CD4-positive, alpha-beta T cell treated with Interleukin-1 beta for 1 hour (primary cell): ENCODE results near the gene SSRP1.

Experiments used
- DNase-seq, 2 donors: peaks; one replicate each; pipeline ENCODE4 v3.0.0-alpha.2; 2020 to 2022

SSRP1 gene

DNA sequence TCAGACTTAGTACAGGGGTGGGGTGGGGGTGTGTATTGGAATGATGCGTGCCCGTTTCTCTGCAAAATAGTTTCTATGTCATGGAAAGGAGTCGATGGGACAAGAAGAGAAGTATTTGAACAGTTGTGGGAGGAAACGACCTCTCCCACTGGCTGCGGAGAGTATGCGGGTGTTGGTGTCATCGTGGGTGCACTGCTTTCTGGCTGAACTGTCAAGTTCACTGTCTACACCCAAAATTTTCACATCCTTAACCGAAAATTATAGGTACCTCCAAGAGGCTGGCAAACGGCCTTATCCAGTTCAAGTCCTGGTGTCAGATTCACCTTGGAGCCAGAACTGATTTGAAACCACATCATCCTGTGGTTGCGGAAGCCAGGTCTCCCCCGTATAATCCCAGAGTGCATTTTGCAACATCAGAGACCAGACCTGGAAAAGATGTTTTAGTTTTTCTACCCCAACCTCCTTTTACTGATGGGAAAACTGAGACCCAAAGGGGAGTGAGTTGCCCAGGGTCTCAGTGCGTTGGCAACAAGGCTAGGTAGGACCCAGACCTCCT is 497 bp upstream of the SSRP1 start:
- no peak for DNase-seq

DNA sequence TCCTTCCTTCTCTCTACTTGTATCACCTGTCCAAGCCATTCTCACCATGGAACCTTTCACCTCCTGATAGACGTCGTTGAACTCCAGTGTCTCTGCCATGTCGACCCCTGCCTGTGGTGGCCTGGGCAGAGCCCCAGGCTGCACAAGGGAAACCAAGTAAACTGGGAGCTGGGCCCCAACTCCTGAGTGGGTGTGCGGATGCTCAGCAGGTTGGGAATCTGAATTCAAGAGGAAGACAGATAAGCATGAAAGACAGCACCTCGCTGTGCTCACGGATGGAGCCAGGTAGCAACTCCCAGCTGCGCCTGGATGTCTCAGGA is 709 bp downstream of the SSRP1 start:
- DNase-seq = no peak

DNA sequence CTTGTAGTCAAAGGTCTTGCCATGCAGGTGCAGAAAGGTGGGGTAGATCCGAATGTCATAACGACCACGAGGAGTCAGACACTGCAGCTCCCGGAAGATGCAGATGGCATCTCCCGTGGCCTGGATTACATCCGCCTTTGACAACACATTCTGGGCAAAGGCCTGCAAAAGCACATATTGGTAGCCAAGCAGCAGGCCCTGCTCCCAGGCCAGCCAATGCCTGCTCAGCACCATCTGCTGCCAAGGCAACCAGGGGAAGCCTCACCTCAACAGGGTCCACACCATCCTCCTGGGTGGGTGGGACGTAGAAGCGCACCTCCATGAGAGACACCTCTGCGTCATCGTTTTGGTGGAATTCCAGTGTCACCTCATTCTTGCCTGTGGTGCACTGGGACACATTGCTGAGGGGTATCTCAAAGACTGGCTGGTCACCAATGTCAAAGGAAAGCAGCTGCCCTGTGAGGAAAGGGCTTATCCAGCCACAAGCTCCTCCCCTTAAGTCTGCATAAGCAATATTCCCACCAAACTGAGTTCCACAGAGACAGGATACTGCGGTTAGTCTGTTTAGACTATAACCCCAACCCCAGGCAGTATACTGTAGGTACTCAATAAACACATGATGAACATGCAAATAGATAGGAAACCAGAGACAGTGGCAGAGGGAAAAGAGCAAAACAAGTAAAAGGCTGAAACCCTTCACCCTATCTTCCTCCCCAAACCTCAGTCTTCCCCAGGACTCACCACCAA is 2.8 kb downstream of the SSRP1 start:
- no peak for DNase-seq

DNA sequence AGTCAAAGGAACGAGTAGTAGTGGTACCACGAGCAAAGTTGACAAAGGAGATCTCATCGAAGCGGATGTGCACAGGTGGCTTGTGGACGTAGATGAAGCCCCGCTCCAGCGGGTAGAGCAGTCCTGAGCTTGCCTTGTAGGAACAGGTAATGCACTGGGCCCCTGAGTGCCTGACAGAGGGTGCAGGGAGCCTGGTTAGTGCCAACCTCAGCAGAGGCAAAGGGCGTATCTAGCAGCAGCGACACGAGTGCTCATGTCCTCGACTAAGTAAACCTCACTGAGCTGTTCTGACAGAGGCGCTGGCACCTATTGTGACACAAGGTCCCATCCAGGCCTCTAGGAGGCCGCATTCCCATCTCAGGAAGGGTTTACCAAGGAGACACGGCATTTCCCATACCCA is 4.0 kb downstream of the SSRP1 start:
- no peak for DNase-seq

DNA sequence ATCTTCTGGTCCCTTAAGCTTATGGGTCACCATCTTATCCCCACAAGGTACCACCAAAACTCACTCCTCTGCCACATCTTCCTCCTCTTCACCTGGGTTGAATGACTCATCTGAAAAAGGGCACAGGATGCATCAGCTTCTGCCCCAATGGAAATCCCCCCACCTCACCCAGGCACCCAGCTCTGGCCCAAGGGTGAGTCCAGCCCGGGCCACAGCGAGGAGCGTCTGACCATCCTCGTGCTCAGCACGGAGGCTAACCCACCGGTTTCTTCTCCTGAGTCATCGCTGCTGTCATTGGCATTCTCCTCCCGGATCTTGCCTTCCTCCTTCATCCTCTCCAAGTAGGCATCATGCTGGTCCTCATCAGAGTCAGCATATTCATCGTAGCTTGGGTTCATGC is 5.7 kb downstream of the SSRP1 start:
- DNase-seq = no peak

DNA sequence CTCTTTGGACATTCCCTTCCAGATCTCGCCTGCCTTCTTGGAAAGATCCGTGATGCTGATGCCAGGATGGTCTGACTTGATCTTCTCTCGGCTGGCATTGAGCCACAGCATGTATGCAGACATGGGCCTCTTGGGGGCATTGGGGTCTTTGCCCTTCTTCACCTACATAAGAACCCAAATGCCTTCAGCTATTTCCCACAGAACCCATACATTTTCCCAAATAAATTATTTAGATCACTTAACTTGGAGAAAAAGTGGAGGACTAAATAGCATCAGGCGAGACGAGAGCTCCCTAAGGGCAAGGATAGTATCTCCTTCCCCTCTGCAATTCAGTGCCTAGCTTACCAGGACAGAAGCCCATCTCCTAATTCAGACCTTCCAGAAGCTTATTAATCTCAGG is 8.0 kb downstream of the SSRP1 start:
- no peak for DNase-seq

DNA sequence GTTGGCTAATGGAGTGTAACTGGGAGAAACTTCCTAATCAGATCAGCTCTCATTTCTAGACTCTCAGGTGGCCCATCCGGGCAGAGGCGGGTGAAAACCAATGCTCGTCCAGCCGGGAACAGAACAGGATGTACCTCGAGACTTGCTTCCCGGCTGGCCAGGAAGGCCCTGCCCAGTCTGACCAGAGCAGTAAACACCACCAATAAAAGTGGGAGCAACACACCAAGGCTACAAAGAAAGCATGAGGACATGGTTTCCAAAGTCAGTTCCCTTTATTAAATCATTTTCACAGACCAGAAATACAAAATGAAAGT is 10.0 kb downstream of the SSRP1 start:
- DNase-seq = no peak

DNA sequence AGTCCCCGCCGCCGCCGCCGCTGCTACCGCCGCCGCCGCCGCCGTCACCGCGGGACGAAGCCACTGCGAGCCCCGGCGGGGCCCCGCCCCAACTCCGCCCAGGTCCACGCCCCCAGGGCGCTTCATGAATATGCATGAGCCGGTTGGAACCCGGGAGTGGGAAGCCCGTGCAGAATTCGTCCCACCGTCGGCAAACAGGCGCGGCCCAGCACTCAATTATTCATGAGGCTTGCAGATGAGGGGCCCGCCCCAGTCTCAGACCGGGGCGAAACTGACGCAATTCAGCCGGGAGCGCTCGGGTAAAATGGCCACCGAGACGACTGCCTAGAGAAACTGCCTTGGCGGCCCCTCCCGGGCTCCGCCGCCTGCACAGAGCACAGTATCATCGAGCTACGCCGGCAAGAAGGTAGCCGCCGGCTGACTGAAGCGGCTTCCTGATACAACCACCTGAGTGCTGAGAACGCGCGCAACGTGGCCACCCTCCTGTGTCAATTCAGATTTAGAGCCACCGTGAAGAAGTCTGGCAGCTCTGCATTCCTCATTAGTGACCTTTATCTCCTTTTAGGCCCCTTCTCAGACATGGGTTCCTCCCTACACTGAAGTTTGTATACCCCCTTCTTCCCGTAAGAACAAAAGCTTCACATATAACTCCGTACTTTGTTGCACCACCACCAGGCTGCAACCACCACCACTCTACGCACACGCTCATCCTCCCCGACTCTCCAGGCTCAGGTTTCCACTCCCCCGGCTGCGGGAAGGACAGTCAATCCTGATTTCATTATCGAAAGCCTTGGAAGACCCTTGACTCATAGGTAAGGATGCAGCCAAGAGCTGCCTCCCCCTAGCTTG is 10.6 kb downstream of the SSRP1 start, which contains the start of gene TNKS1BP1:
TSS of gene TNKS1BP1 (minus strand) at position 67 of the 849 bp plus-strand sequence. CDS start 3,067 bp downstream, outside the sequence.
- peak; percentile 92 for DNase-seq

DNA sequence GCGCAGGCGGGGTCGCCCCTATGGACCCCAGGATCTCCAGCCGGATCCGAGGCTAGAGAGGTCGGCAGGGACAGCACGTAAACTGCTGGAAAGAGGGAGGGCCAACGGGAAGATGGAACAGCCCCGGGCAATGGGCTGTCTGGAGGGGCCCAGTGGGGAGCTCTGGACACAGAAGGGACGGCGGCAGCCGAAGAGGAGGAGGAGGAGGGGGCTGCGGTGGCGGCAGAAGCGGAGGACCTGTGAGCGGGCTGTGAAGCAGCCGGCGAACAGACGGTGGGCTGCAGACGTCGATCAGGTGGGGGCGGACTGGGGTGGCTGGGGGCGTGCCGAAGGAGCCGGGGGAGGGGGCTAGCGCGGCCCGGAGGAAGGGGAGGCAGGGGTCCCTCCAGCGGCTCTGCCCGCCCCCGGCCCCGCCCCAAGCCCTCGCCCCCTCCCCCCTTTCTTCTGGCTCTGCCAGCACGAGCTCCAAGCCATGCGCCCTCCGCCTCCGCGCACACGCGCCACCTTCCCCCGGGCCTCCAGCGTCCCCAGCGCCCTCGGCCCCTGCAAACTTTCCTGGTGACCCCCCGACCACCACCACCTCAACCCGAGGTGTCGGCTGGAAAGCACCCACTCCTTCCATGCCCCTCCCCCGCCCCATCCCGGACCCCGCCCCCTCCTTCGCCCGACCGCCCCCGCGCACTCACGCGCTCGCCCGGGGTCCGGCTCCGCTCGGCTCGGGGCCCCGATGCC is 11.4 kb downstream of the SSRP1 start:
- DNase-seq = no peak

DNA sequence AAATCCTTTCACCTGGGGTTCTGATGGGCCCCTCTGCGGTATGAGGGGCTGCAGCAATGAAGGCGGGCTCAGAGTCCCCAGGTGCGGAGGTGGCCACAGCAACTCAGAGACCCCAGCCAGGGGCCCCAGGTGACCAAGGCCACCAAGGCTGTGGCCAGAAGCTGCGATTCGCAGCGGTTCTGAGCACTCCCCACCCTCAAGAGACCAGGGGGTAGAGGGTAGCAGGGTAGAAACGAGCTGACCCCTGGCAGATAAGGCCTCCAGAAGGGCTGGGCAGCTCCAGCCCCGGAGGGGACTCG is 11.9 kb downstream of the SSRP1 start:
- DNase-seq = no peak

DNA sequence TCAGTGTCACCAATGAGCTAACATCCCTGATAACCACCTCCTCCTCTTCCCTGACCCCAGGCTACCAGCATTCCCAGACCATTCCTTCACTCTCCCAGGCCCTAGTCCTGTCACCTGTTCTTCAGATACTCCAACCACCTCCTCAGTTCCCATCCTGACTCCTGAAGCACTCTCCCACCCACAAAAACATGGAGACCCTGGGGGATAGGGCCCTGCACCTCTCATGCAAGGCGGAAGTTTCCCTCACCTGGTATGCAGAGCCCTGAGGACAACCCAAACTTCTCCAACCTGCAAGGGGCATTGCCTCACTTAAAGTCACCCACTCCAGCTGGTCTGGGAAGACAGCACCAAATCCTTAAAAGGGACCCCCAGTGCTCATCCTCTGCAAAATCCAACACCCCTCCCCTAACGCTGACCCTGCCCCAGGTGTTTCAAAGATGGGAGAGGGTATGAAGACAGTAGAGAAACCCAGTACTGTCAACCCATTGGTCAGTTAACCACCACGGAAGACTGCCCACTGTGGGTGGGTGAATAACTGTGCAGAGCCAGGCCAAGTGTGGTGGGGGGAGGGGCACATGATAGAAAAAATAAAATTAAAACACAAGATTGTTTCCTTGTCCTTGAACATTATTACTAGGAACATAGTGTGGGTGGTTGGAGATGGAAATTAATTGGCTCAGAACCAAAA is 12.4 kb downstream of the SSRP1 start:
- no peak for DNase-seq

DNA sequence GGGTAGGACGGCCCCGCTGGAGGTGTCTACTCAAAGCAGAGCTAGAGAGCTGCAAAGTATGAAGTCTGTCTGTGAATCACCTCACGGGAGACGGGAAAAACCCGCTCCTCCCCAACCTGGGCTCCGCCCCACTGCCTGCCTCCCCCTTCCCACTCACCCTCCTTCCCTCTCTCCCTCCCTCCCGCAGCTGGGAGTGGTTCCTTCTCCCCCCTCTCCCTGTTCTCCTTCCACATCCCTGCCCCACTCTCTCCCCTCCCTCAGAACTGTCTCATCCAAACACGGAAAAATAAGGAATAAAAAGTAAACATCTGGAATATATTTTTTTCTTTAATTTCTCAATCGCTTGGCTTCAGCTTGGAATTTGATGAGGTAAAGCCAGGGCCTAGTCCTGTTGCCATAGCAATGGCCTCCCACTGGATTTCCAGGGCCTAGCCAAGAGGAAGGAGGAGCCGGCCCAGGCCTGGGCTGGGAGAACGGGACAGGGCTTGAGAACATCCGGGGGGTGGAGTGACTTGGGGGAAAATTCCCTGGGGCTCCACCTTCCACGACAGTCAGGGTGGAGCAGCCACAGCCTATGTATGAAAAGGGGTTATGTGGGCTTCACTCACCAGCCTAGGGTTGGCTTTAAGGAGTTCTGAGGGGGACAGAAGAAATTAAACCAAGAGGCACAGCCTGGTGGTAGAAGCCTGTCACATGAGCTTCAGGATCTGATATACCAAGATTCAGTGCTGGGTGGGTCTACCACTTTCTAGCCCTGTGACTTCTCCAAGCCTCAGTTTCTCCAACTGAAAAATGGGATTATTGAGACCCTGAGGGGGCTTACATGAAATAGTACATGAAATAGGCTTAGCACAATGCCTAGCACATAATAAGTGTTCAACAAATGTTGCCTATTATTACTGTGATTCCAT is 13.2 kb downstream of the SSRP1 start:
- no peak for DNase-seq

DNA sequence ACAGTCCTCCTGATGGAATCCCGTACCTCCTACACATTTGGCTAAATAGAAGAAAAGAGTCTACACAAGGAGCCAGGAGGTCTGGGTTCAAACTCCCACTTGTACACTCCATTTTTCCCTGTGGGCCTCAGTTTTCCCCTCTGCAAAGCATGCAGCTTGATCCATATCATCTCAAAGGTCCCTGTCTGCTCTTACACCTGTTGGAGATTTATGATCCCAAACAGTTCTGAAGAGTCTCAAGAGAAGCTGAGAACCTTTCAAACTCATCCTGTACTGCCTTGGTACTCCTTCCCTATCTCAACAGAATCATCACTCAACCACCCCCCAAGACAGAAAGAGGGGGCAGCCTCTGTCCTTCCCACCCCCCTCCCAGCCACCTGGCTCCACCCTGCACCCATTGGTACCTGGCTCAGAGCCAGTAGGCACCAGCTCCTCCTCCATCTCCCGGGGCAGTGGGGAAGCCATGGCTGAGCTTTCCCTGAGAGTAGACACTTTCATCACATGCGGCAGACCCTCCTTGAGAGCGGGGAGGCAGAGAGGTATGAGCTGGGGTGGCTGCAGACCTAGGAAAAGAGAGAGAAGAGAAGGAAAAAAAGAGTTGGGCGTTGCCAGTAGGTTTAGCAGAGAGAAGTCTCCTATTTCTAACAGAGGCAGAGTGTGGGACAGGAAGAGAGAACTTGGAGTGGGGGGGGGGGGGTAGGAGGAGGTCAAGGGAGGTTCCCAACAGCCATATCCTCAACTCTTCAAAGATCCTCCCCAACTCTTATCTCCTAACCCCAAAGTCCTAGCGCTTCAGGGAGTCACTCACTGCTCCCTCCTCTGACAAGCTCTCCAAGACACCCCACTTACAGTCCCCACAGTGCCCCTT is 14.1 kb downstream of the SSRP1 start:
- DNase-seq = no peak

DNA sequence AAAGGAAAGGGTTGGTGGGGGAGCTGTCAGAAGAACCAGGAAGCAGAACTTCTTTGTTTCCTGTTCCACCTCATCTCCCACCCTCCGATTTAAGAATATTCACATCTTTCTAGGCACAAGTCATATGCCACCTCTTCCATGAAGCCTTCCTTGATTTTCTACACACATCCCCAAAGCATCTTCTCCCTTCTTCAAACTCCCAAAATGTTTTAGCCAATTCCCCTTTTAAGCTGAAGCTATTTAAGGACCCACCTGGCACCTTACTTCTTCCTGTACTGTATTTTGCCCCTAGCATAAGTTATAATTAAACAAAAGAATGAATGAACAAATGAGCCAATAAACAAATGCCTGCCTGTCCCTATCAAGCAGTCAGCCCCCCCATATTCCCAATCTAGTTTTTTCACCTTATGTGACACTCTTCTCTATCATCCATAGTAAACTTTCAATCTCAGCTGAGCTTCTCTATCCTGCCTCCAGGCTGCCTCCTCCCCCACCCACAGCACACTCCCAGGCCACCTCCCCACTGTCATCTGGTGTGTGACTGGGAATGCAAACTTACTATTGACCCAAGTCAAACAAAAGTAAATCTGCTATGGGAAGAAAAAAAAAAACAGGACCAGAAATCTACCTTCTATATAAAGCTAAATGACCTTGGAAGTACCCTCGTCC is 14.8 kb downstream of the SSRP1 start:
- no peak for DNase-seq

DNA sequence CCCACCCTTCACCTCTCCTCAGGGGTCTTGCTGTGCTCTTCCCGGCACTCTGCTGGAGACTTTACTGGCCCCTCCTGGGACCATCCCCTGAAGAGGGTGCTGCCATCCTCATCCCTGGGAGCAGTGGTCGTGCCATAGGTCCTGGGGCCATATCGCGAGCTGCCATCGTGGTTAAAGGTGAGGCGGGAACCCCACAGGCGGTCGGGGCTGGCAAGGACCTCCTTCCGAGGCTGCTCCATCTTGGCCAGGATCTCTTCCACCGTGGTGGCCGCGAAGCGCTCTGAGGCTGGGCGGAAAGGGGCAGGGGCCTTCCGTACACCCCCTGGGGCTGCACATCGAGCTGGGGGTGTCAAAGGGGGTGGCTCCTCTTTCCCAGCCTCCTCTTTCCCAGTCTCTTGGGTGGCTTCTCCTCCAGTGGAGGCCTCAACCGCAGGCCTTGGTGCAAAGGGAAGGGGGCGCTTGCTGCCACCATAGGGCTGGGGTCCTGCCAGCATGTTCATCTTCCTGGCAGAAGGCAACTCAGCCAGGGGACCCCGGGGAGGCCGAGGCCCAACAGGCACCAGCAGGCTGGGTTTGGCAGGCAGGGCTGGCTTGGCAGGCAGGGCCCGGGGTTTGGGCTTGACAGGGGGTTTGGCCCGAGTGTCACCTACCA is 15.5 kb downstream of the SSRP1 start:
- DNase-seq = no peak

DNA sequence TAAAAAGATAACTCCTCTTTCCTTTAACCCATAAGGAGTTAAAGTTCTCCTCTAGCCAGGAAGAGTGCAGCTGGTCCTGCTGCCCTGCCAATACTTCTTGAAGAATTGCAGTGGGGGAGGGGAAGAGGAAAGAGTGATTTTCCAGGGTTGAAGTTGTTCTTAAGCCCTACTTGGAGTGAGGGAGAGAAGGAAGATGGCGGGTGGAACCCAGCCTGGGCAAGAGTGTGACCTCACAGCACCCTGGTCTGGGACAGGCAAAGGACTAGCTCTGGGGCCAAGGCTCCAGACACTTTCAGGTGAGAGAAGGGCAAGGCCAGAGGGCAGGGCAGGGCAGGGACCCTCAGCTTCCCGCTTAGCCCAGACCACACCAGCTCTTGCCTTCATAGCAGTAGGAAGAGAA is 17.5 kb downstream of the SSRP1 start:
- DNase-seq = no peak

DNA sequence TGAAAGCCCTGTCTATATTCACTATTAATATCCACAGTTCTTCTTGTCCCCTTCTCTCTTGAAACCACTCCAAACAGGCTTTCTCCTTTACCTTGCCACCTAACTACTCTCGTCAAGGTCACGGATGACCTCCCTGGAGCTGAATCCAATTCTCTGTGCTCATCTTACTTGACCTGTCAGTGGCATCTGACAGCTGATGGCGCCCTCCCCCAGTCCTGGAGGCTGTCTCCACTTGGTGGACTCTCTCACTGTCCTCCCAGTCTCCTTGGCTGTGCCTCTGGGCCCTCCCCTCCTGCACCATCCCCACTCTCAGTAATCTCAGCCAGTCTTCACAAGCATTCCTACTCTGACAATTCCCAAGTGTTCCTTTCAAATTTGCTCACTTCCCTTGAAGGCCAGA is 19.7 kb downstream of the SSRP1 start:
- DNase-seq = no peak

DNA sequence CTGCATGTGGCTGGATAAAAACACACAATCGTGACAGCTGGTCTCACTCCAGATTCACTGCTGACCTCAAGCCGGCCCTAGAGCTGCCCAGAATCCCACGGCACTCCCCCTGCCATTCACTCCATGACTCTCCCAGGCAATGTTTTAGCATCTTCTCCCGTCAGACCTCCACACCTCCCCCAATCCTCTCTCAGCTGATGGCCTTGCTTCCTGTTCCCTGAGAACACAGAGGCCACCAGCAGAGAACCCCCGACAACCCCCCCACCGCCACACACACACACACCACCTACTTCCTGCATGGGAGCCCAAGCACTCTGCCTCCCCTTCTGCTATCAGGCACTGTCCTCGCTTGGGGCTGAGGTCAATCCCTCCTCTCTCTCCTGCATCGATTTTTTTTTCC is 20.2 kb downstream of the SSRP1 start:
- no peak for DNase-seq

DNA sequence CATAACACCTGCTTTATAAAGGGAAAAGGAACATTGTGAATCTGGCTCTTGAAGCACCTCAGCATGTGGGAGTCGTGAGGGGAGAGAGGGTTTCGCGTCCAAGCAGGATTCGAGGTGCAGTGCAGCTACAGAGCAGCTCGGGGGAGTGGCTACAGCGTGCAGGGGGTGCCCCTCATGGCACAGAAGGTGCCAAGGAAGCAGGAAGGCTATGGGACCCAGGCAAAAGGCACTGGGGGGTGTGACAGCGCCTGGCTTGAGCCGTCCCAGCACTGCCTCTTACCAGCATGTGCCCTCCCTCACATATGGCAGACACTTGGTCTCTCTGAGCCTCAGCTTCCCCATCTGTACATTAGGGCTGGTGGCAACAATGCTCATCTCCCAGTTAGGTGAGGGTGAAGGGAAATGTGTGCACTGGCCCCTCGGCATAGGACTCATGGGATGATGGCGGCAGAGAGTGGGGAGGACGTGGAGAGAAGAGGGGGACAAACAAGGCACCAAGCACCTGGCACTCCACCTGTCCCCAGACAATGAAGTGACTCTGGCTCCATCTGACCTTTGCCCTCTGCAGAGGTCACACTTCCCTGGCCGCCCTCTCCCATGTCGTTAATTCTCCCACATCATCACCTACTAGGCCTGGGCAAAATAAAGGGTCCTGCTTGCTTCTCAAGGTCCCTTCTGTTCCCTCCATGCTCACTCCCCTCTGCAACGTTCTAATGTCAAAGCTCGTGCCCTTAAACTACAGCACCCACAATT is 21.3 kb downstream of the SSRP1 start:
- no peak for DNase-seq
